Fibroblast of skin of right quadriceps (primary cell): Measurements from ENCODE around the gene CCDC6.
"Not testable (repeated sequence)": the region's sequence is repeated elsewhere in the genome, so short reads cannot be mapped to it uniquely, and the experiment has no call there.

Experiments
- DNase-seq: peaks from one replicate; pipeline ENCODE4 v3.0.0-alpha.2; 2013

The CCDC6 gene

DNA sequence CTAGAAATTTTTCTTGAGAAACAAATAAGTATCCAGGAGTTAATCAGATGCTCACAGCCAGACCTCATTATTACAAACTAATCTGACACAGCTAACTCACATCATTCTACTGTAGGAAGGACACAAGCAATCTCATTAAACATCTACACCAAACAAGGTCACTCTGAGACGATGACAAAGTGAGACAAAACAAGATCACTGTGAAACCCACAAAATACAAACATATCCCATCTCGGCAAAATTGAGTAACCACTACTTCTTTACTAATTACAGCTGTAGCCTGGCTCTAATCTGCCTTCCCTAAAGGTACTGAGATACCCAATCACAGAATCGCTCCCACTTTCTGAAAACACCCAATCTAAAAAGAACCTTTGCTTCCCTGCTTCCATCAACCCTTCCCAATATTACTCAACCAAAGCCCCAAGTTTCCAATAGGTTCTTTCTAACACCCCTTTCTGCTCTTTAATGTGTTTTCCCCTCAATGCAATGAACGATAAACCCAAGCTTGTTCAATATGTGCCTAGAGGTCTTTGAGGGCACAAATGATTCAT lies 26.9 kb downstream of the CCDC6 start:
- no peak for DNase-seq

GRCh38 chr10:59878915-59879314 lies 27.4 kb downstream of the CCDC6 start:
- no peak for DNase-seq

DNA sequence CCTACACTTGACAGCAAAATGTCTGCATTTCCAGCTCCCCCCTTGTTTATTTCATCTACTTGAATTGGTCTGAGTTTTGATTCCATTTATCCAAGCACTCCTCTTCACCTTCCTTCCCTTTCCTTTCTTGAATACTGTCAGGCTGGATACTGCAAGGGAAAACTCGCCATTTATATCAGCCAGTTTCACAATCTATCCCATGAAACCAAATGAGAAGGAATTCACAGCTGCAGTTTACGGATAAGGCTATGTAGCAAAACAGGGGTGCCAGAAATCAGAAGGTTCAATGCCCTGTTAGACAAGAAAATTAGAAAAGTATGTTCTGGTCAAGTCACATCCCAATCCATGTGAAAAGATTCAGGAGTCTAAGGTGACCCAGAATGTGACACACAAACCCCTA lies 28.1 kb downstream of the CCDC6 start:
- no peak for DNase-seq

DNA sequence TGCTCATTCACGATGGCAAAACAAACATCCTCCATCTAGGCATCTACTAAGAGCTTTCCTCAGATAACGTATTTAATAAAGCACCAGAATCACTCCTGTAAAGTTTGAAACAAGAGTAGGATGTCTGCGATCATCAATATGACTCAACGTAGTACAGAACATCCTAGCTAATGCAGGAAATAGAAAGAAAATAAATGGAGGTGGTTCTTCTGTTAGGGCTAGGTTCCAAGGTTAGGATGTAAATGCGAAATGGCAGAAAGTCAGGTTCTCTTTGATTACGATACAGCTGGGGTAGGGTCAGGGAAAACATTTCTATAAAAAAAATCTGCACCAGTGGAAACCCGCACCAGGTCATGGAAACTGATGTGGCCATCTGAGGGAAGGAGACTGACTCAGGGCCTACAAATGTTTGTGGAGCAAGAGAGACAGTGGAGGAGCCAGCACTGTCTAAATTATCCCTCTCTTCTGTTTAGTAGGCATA lies 29.1 kb downstream of the CCDC6 start:
- DNase-seq, result peak; percentile 49

DNA sequence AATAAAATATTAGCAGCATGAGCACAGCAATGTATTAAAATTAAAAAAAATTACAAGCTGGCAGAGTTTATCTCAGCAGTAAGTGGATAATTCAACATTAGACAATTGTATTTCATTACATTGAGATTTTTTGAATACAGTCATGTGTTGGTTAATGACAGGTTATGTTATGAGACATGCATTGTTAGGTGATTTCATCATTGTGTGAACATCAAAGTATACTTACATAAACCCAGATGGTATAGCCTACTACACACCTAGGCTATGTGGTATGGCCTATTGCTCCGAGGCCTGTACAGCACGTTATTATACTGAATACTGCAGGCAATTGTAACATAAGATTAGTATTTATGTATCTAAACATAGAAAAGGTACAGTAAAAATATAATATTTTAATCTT lies 29.7 kb downstream of the CCDC6 start:
- DNase-seq, result peak; percentile 5

DNA sequence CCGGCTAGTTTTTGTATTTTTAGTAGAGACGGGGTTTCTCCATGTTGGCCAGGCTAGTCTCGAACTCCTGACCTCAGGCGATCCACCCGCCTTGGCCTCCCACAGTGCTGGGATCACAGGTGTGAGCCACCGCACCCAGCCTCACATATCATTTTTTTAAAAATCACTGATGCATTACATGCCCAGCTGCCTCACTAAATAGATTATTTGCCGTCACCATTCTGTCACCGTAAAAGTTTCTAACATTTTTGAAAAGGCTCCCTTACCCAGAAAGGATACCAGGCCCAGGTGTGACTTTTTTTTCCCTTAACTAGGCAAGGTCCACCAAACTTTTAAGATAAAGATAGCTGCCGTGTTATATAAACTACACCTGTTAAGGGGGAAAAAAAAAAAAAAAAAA lies 30.1 kb downstream of the CCDC6 start:
- DNase-seq, result not testable (repeated sequence)

DNA sequence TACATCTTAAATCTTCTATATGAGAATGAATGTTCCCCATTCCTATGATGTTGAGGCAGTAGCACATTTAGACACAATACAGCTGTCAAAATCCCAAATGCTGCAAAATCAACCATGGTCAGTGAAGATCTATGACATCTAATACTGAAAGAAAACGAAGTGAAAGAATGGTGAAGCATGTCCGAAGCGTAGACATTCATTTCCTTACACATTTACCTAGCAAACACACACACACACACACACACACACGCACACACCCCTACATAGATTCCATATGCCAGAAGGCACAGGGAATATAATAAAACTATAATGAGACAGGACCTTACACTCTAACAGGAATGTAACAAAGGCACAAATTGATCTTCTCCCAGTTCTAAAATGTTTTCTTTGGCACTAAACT lies 32.5 kb downstream of the CCDC6 start:
- DNase-seq, result peak; percentile 11

- DNase-seq, result peak; percentile 95
Observed at GRCh38 chr10:59872892-59873463, 33.4 kb downstream of the CCDC6 start.

DNA sequence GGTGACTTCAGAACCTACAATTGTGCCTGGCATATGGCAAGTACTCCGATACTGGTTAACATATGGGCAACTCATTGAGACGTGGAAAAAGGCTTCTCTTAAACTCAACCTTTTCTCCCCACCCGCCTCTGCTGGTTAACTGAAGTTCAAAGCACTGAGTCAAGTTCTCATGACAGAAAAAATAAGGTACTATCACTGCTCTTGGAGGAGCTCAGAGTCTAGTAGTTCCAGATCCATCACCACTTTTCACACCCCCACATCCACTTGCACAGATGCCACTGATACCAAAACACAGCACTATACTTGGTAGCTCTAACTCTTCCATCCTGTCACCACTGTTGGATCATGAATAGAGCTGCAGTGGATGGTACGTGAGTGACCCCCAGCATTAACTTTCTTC lies 36.2 kb downstream of the CCDC6 start:
- DNase-seq, result no peak

- no peak for DNase-seq
Observed at GRCh38 chr10:59869594-59869940, 36.8 kb downstream of the CCDC6 start.

DNA sequence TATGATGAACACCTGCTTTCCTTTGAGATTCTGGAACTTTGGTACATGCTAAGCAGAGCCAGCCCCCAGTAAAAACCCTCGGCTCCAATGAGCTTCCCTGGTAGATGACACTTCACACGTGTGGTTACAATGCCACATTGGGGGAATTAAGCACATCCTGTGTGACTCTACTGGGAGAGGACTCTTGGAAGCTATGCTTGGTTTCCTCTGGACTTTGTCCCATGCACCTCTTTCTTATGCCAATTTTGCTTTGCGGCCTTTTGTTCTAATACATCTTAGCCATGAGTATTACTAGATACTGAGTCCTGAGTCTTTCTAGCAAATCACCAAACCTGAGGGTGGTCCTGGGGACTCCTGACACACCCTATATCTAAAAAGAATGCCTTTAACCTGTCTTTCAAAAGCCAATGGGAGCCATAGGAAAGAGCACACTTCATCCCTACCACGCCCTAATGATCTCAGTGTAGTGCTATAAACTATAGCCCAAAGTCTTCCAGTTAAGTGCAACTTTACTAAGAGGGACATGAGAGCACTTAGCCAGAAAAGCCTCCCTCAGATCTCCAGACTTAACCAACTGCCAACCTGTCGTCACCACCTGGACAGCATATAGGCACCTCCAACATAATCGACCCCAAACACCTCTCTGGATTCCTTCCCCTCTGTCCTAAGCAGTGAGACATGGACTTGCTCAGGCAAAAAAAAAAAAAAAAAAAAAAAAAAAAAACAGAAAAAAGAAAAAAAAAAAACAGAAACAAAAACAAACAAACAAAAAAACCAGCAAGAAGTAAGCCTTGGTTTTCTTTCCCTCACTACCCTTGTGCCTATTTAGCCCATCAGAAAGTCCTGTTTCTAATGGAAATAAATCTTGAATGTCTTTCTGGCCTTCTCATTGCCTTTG lies 37.4 kb downstream of the CCDC6 start:
- DNase-seq, result no peak

- DNase-seq, result no peak
Observed at GRCh38 chr10:59867590-59867989, 38.8 kb downstream of the CCDC6 start.

- DNase-seq, result peak; percentile 6
Observed at GRCh38 chr10:59865101-59865500, 41.3 kb downstream of the CCDC6 start.

GRCh38 chr10:59864141-59864962 lies 42.0 kb downstream of the CCDC6 start:
- no peak for DNase-seq

- no peak for DNase-seq
Observed at GRCh38 chr10:59859570-59859969, 46.8 kb downstream of the CCDC6 start.

DNA sequence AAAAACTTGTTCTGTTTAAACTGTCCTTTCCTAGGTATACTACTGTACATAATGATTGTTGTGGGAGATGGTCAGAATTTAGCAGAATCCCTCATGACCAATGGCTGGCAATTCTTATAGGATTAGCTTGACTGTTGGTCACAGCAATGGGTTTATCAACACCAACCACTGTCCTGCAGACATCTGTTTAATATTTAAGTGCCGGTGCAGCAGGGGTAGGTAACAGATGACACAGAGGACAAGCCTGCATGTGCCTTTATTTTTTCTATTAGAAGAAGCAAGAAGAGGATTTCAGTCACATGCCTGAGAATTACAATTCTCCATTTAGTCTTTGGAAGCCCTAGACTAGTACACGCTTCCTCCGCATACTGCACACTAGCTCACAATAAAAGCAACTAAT lies 48.4 kb downstream of the CCDC6 start:
- peak; percentile 8 for DNase-seq

DNA sequence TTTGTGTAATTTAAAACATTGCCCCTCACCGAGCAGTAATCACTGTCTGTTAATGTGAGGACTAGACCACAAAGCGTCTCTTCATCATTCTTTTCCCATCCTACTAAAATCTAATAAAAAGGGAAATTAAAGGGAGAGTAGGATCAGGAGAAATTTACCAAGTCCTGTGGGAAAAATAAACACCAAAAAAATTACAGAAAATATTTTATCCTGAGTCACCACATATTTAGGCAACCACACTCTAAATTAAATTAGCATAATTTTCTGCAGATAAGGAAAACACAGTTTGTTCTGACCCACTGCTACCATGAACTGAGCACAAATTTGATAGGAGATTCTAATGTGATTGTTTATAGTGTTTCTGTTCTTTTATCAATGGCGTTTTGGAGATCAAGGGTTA lies 49.3 kb downstream of the CCDC6 start:
- DNase-seq, result peak; percentile 57

DNA sequence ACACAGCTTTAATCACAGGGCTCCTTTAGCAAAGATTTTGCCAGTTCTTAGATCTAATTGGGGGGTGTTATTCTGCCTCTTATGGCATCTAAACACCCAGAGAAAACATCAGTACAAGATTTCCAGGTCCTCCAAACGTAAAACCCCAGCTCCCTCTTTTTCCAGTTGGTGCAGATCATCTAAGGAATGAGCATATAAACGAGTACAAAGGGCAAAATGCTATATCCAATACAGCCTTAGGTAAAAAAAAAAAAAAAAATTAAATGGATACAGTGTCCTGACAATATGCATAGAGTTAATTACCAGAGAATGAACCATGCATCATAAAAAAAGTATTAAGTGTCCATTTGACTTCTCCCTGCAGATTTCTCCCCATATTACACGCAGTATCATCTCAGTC lies 50.3 kb downstream of the CCDC6 start:
- no peak for DNase-seq

DNA sequence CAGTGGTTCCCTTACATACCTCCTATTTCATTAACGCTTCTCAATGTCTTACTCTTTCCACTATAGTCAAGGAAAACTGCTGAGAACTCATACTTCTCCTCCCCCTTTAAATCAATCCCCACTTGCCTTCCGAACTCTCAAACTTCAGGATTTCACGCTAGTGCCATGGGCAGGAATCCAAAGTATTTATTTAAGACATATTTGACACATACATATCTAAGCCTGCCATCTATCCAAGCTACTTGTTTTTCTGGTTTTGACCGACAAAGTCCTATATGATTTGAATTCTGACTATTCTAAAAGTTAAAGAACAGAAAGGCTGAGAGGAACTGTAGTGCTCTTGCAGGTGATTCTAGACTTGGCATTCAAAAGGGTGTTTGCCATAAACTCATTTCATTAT lies 51.8 kb downstream of the CCDC6 start:
- DNase-seq, result no peak

DNA sequence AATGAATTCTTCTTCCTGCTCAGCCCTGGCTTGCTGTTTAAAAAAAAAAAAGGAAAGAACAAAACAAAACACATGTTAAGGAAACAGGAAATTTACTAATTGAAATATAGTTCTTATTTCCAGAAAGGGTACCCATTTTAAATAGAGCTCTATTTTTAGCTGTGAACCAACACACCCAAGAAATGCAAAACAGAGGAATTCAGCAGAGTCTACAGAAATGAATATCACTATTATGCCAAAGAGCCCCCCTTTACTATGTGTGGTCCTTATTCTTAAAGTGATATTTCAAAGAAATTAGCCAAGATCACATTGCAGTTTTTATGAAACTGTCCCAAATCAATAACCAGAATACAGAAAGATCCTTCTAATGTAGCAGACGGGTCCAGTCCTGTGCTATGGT lies 53.7 kb downstream of the CCDC6 start:
- DNase-seq, result no peak

DNA sequence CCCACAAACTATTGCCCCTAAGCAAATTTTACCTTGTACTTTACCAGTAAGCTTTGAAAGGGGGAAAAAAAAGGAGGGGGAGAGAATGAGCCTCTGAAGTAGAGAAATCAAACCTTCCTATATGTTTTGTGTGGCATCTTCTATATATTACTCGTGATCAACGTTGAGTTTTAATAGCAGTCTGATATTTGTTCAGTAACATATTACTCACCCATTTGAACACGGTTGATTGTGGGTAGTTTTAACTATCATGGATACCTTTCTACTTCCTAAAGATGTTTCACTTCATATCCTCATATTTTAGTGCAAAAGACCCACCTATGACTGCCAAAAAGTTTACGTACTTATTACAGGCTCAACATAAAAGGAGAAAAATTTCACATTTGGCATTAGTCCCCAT lies 54.5 kb downstream of the CCDC6 start:
- no peak for DNase-seq

GRCh38 chr10:59847888-59848287 lies 58.5 kb downstream of the CCDC6 start:
- no peak for DNase-seq

DNA sequence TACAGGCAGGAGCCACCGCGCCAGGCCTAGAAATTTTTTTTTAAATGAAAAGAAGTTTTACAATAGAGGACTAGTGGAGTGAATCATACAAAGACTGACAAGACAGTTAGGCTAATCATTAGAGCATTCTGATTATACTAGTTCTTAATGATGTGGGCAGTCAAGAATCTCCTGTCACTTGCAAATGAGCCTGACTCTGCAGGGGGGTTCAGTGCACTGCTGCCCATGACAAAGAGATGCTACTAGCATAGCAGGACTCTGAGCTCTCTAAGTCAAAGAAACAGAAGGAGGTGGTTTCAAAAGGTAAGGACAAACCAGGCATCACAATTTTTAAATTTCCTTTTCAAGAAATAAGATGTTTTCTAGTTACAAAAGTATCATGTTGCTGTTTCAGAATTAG lies 59.0 kb downstream of the CCDC6 start:
- DNase-seq, result no peak
